Measurements from ENCODE around the gene CARD19. TPM values are rescaled to one million over a fixed set of nuclear protein-coding genes. Genes with fewer than 3 reads are reported as not detected.

The CARD19 gene
- polyA plus RNA-seq, 1 donor (not counting 4 experiments of a cell fraction or from before 2014, with no cell fraction given) = 36.7 TPM

DNA sequence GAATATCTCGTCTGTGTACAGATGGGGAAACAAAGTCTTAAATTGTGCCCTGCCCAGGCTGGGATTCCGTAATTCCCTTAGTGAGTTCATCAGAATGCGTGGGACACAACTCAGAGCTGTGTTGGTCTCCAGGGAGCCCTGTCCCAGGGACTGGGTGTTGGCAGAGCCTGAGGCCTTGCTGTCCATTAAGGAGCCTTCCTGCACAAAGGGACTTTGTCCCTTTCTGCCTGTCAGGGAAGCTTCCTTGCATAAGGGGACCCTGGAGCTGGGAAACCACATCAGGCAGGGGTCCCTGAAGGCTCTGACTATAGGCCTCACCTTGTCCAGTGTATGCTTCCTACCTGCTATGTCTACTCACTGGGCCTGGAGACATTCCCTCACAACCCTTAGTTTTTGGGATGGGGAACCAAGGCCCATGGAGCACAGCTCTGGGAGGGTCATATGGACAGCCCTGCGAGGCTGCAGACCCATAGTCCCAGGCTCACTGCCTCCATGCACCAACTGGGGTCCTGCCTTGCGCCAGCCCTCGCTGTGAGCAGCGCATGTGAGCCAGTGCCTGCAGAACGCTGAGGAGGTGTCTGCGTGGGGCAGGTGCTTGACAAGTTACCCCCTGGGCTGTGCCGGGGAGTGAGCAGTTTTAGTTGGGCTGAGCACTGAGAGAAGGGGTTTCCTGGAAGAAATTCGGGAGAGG lies 1.6 kb downstream of the CARD19 start:
- H3K79me2 ChIP-seq (ENCODE audit: control insufficient read depth, insufficient read depth, low read length) = peaks cover 33% of the 10 kb centered on the region
- TF ChIP-seq, protein P1, sequence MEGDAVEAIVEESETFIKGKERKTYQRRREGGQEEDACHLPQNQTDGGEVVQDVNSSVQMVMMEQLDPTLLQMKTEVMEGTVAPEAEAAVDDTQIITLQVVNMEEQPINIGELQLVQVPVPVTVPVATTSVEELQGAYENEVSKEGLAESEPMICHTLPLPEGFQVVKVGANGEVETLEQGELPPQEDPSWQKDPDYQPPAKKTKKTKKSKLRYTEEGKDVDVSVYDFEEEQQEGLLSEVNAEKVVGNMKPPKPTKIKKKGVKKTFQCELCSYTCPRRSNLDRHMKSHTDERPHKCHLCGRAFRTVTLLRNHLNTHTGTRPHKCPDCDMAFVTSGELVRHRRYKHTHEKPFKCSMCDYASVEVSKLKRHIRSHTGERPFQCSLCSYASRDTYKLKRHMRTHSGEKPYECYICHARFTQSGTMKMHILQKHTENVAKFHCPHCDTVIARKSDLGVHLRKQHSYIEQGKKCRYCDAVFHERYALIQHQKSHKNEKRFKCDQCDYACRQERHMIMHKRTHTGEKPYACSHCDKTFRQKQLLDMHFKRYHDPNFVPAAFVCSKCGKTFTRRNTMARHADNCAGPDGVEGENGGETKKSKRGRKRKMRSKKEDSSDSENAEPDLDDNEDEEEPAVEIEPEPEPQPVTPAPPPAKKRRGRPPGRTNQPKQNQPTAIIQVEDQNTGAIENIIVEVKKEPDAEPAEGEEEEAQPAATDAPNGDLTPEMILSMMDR (optimal IDR thresholded peaks at IDR 0.05 in 1 of 3, IDR thresholded peaks at IDR 0.05 in 1 of 3, conservative IDR thresholded peaks at IDR 0.05 in 1 of 3; ENCODE audit: extremely low read depth in 1 of 3, insufficient read depth in 2 of 3, low read length in 3 of 3) = no peak
- TF ChIP-seq EZH2 (IDR thresholded peaks at IDR 0.05; ENCODE audit: low read length) = no peak
- H3K4me2 ChIP-seq (ENCODE audit: control insufficient read depth, extremely low read depth, insufficient read depth, low read depth, low read length) = peak overlapping the region; percentile 74

DNA sequence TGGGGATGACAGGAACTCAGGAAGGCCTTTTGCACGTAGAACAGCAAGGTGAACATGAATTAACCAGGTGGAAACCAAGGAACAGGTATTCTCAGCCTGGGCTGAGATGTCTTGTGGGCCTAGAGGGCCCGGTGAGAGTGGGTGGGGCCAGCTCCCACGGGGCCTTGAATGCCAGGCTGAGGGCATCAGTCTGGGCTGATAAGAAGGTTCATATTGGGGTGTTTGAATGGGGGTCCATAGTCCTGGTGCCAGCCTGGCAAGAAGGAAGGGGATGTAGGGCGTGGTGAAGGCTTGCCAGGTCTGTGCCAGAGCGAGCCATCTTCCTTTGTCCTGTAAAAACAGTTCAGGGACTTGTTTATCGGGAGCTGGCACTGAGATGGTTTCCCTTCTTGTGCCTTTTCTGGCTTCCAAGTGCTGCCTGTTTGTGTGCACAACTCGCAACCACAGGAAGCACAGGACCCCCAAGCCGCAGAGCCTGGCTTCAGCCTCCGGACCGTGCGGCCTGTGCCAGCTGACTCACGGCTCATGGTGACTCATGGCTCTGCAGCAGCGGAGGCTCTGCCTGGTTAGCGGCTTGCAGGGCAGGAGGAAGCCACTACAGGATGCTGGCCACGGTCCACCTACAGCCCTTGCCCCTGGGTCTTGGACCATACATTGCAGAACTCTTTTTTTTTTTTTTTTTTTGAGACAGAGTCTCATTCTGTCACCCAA lies 2.4 kb downstream of the CARD19 start:
- dilution Hi-C loops (cut with MboI; ENCODE audit: extremely low pct_ligation_motif_present, low sequenced_read_pairs) = no loop called here
- no peak for TF ChIP-seq EZH2 (IDR thresholded peaks at IDR 0.05; ENCODE audit: low read length)
- TF ChIP-seq, protein P1 (optimal IDR thresholded peaks at IDR 0.05 in 1 of 3, IDR thresholded peaks at IDR 0.05 in 1 of 3, conservative IDR thresholded peaks at IDR 0.05 in 1 of 3; ENCODE audit: extremely low read depth in 1 of 3, insufficient read depth in 2 of 3, low read length in 3 of 3) = no peak
- FAIRE-seq = peak; percentile 84

More for the DNA sequence above, 1.6 kb downstream of the CARD19 start:
- Histone ChIP-seq H4K20me1 (ENCODE audit: control insufficient read depth, extremely low read depth, insufficient read depth, low read length) (peaks cover 7% of the 10 kb centered on the region), H2AFZ (ENCODE audit: control insufficient read depth, low read length) (no peak overlapping the region), H3K4me1 (ENCODE audit: control insufficient read depth, extremely low read depth, insufficient read depth, low read length) (peaks cover 36% of the 10 kb centered on the region), H3K27ac (ENCODE audit: control insufficient read depth, insufficient read depth, low read length) (no peak overlapping the region), H3K9ac (ENCODE audit: control insufficient read depth, extremely low read depth, insufficient read depth, low read length) (peak overlapping the region; percentile 82), H3K9me3 (ENCODE audit: control insufficient read depth, low read depth, low read length) (no peaks in the 10 kb centered on the region), H3K27me3 (ENCODE audit: control insufficient read depth, extremely low read depth, insufficient read depth, low read length) (no peaks in the 10 kb centered on the region), H3K9me1 (ENCODE audit: control insufficient read depth, extremely low read depth, insufficient read depth, low read length) (peaks cover 4% of the 10 kb centered on the region), H3K4me3 (ENCODE audit: control insufficient read depth in 2 of 3, extremely low read depth in 1 of 3, insufficient read depth in 2 of 3, low read depth in 1 of 3, low read length in 3 of 3) (peak overlapping the region in 2 of 3 experiments; percentile 72 to 85), H3K36me3 (ENCODE audit: control insufficient read depth in 2 of 2, extremely low read depth in 1 of 2, insufficient read depth in 2 of 2, low read length in 2 of 2) (no peaks in the 10 kb centered on the region)
- FAIRE-seq (no peak), DNase-seq (ENCODE audit: low read depth, low spot score) (no peak)
- dilution Hi-C loops (cut with MboI; ENCODE audit: extremely low pct_ligation_motif_present, low sequenced_read_pairs) = no loop called here

More for the DNA sequence above, 2.4 kb downstream of the CARD19 start:
- Histone ChIP-seq H2AFZ (ENCODE audit: control insufficient read depth, low read length) (no peak overlapping the region), H3K4me1 (ENCODE audit: control insufficient read depth, extremely low read depth, insufficient read depth, low read length) (peaks cover 36% of the 10 kb centered on the region), H4K20me1 (ENCODE audit: control insufficient read depth, extremely low read depth, insufficient read depth, low read length) (peaks cover 7% of the 10 kb centered on the region), H3K9me1 (ENCODE audit: control insufficient read depth, extremely low read depth, insufficient read depth, low read length) (peaks cover 4% of the 10 kb centered on the region), H3K9ac (ENCODE audit: control insufficient read depth, extremely low read depth, insufficient read depth, low read length) (peak overlapping the region; percentile 1), H3K4me3 (ENCODE audit: control insufficient read depth in 2 of 3, extremely low read depth in 1 of 3, insufficient read depth in 2 of 3, low read depth in 1 of 3, low read length in 3 of 3) (peak overlapping the region in 2 of 3 experiments; percentile 9 to 11), H3K79me2 (ENCODE audit: control insufficient read depth, insufficient read depth, low read length) (peaks cover 37% of the 10 kb centered on the region), H3K9me3 (ENCODE audit: control insufficient read depth, low read depth, low read length) (no peaks in the 10 kb centered on the region), H3K27ac (ENCODE audit: control insufficient read depth, insufficient read depth, low read length) (peak overlapping the region; percentile 53), H3K27me3 (ENCODE audit: control insufficient read depth, extremely low read depth, insufficient read depth, low read length) (no peaks in the 10 kb centered on the region), H3K36me3 (ENCODE audit: control insufficient read depth in 2 of 2, extremely low read depth in 1 of 2, insufficient read depth in 2 of 2, low read length in 2 of 2) (no peaks in the 10 kb centered on the region), H3K4me2 (ENCODE audit: control insufficient read depth, extremely low read depth, insufficient read depth, low read depth, low read length) (peak overlapping the region; percentile 74)
- DNase-seq (ENCODE audit: low read depth, low spot score) = peak; percentile 64
